Epithelial cell of umbilical artery (primary cell): Measurements from ENCODE around the gene TAOK3. TPM values are rescaled to one million over a fixed set of nuclear protein-coding genes. Genes with fewer than 3 reads are reported as not detected.

Experiments
- total RNA-seq: library from RNA; depleted of rRNA; stranded (reverse); fragments of >200 nt; gene quantifications from 2 replicates; pipeline ENCODE4 v1.2.3, GENCODE V29; 2014

TAOK3 gene
- 28.3 and 36.2 TPM in 2 replicates for total RNA-seq

GRCh38 chr12:118372541-118373495, at the start of gene TAOK3:
Gene TAOK3, minus strand, starts transcription at chr12:118372907. Its CDS starts 117,340 bp downstream, at chr12:118255567.

GRCh38 chr12:118376089-118377020, 3.6 kb upstream of the TAOK3 start, which contains the start of gene SUDS3:
Gene SUDS3, plus strand, starts transcription at chr12:118376555. Its CDS starts 137 bp downstream, at chr12:118376692.

DNA sequence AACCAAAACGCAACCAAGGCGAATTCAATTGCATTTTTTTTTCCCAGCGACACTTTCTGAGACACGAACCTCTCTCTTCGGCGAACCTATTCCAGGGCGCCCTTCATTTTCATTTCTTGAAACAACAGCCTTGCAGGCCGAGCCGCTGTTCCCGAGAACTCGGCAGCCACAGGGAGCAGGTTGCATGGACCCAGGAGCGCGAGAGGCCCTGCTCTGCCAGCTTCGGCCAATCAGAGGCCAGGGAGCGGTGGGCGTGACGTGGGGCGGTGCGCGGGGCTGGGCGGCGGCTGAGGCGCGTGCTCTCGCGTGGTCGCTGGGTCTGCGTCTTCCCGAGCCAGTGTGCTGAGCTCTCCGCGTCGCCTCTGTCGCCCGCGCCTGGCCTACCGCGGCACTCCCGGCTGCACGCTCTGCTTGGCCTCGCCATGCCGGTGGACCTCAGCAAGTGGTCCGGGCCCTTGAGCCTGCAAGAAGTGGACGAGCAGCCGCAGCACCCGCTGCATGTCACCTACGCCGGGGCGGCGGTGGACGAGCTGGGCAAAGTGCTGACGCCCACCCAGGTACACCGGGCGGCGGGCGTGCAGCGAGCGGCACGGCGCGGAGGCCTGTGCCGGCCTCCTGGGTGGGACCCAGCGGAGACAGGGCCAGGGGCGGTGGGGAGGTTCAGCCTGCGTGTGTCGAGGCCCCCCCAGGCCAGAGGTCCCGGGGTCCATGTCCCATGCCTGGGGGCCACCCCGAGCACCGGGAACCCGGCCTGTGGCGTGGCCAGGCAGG, 236.7 kb downstream of the TAOK3 start, which contains the start of gene PEBP1:
Gene PEBP1, plus strand, starts transcription at position 337 of the 771 bp plus-strand sequence. Its CDS starts 86 bp downstream, at position 423.

DNA sequence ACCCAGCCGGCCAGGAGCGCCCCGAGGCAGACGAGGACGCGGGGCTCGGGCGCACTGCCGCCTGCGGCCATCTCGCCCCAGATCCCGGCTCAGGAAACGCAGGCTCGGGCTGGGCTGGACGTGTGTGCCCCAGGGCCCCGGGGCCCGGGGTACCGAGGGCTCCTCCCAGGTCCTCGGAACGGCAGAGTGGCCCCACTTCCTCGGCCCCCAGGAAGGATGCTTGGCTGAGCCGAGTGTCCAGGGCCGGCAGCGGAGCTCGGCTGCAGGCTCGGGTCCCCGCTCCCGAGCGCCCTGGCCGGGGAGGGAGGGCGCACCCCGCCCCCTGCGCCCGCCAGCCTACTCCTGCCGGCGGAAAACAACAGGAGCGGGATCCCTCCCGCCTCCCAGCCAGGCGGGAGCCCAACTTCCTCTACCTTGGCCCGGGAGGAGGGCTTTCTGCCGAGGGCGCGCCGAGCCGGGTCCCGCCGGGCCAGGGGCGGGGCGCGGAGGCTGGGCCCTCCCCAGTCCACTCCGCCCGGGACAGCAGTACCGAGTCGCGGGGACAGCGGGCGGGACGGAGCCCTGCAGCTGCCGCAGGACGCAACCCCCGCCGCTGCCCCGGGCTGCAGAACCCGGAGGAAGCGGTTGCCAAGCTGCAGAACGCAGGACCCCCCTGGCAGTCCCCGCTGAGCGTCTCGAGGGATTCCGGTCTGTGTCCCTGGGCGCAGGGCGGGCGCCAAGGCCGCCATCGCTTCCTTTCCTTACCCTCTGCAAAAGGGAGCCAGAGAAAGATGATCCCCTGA, 268.9 kb downstream of the TAOK3 start, which contains the start of gene VSIG10:
Gene VSIG10, minus strand, starts transcription at position 411 of the 782 bp plus-strand sequence. Its CDS starts 340 bp downstream, at position 71.

Other genes with a start within 250 kb of the TAOK3 start
- gene PEBP1, start 236.8 kb downstream of the TAOK3 start, total RNA-seq, result 148 and 156 TPM in 2 replicates
- 24.4 and 36.5 TPM in 2 replicates for gene SUDS3, start 3.6 kb upstream of the TAOK3 start, total RNA-seq